Measurements from ENCODE around the gene PDE6D.

Gene PDE6D

GRCh38 chr2:231696004-231696367 is 85.1 kb downstream of the PDE6D start:
- Histone ChIP-seq H3K9me3 (ENCODE audit: insufficient read depth, low read length) (no peaks in the 10 kb centered on the region), H3K27me3 (ENCODE audit: low read depth, low read length) (no peaks in the 10 kb centered on the region), H3K27ac (ENCODE audit: low read length) (no peak overlapping the region), H3K36me3 (replicated peaks; ENCODE audit: low read depth, low read length) (no peaks in the 10 kb centered on the region), H3K4me1 (ENCODE audit: low read length) (peaks cover 5% of the 10 kb centered on the region; the same call in 1 of the 2 replicates), H3K4me3 (ENCODE audit: low read length) (no peak overlapping the region), H3K9ac (ENCODE audit: low read length) (no peak overlapping the region), H3K4me2 (ENCODE audit: low read length) (no peak overlapping the region), H2AFZ (ENCODE audit: low read depth, low read length) (no peak overlapping the region), H3K79me2 (ENCODE audit: low read length) (no peaks in the 10 kb centered on the region), H4K20me1 (ENCODE audit: insufficient read depth, low read length) (no peaks in the 10 kb centered on the region)
- TF ChIP-seq EZH2phosphoT487 (IDR thresholded peaks at IDR 0.05; ENCODE audit: low read depth): no peak
- no peak for TF ChIP-seq CTCF (IDR thresholded peaks at IDR 0.05; ENCODE audit: low read depth, low read length)

- H3K4me1 ChIP-seq (ENCODE audit: low read length): peaks cover 5% of the 10 kb centered on the region; the same call in 1 of the 2 replicates
- H3K79me2 ChIP-seq (ENCODE audit: low read length): no peaks in the 10 kb centered on the region
- no peaks in the 10 kb centered on the region for H3K27me3 ChIP-seq (ENCODE audit: low read depth, low read length)
- H3K9ac ChIP-seq (ENCODE audit: low read length): no peak overlapping the region
- no peak overlapping the region for H3K4me3 ChIP-seq (ENCODE audit: low read length)
- H3K4me2 ChIP-seq (ENCODE audit: low read length): no peak overlapping the region
- no peak overlapping the region for H3K27ac ChIP-seq (ENCODE audit: low read length)
- no peaks in the 10 kb centered on the region for H3K9me3 ChIP-seq (ENCODE audit: insufficient read depth, low read length)
- no peak overlapping the region for H2AFZ ChIP-seq (ENCODE audit: low read depth, low read length)
- TF ChIP-seq EZH2phosphoT487 (IDR thresholded peaks at IDR 0.05; ENCODE audit: low read depth): no peak
- no peak for TF ChIP-seq CTCF (IDR thresholded peaks at IDR 0.05; ENCODE audit: low read depth, low read length)
- H3K36me3 ChIP-seq (replicated peaks; ENCODE audit: low read depth, low read length): no peaks in the 10 kb centered on the region
- H4K20me1 ChIP-seq (ENCODE audit: insufficient read depth, low read length): no peaks in the 10 kb centered on the region
Observed at GRCh38 chr2:231693956-231694355, 87.1 kb downstream of the PDE6D start.

DNA sequence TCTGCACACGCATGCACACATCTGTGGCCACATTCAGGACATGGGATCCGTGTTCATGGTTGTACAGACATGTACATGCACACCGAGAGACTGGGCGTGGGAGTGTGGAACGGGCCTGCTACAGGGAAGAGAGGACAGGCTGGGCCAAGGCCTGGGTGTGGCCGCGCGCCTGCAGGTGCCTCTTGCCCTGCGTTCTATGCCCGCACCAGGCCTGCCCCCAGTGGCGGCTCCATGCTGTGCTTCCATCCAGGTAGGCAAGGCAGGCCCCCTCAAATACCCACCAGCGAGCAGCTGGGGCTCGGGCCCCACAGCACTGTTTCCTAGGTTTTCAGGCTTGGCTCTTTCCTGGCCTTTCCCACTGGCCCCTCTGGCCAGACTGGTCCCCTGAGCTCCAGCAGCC is 88.2 kb downstream of the PDE6D start:
- Histone ChIP-seq H3K79me2 (ENCODE audit: low read length) (no peaks in the 10 kb centered on the region), H3K36me3 (replicated peaks; ENCODE audit: low read depth, low read length) (no peaks in the 10 kb centered on the region), H3K4me3 (ENCODE audit: low read length) (no peak overlapping the region), H2AFZ (ENCODE audit: low read depth, low read length) (no peak overlapping the region), H3K4me1 (ENCODE audit: low read length) (peaks cover 8% of the 10 kb centered on the region), H3K9me3 (ENCODE audit: insufficient read depth, low read length) (no peaks in the 10 kb centered on the region), H3K9ac (ENCODE audit: low read length) (no peak overlapping the region), H3K27me3 (ENCODE audit: low read depth, low read length) (no peaks in the 10 kb centered on the region), H4K20me1 (ENCODE audit: insufficient read depth, low read length) (no peaks in the 10 kb centered on the region), H3K4me2 (ENCODE audit: low read length) (no peak overlapping the region), H3K27ac (ENCODE audit: low read length) (no peak overlapping the region)
- TF ChIP-seq CTCF (IDR thresholded peaks at IDR 0.05; ENCODE audit: low read depth, low read length) (no peak), EZH2phosphoT487 (IDR thresholded peaks at IDR 0.05; ENCODE audit: low read depth) (no peak)

GRCh38 chr2:231691251-231691772 is 89.8 kb downstream of the PDE6D start:
- TF ChIP-seq CTCF (IDR thresholded peaks at IDR 0.05; ENCODE audit: low read depth, low read length) (no peak), EZH2phosphoT487 (IDR thresholded peaks at IDR 0.05; ENCODE audit: low read depth) (no peak)
- Histone ChIP-seq H3K4me2 (ENCODE audit: low read length) (peak overlapping the region; percentile 37), H2AFZ (ENCODE audit: low read depth, low read length) (no peak overlapping the region)

More at GRCh38 chr2:231691251-231691772, 89.8 kb downstream of the PDE6D start:
- Histone ChIP-seq H3K9me3 (ENCODE audit: insufficient read depth, low read length) (no peaks in the 10 kb centered on the region), H3K4me1 (ENCODE audit: low read length) (peaks cover 22% of the 10 kb centered on the region), H3K27me3 (ENCODE audit: low read depth, low read length) (no peaks in the 10 kb centered on the region), H4K20me1 (ENCODE audit: insufficient read depth, low read length) (no peaks in the 10 kb centered on the region), H3K27ac (ENCODE audit: low read length) (no peak overlapping the region), H3K36me3 (replicated peaks; ENCODE audit: low read depth, low read length) (no peaks in the 10 kb centered on the region), H3K9ac (ENCODE audit: low read length) (no peak overlapping the region), H3K4me3 (ENCODE audit: low read length) (no peak overlapping the region), H3K79me2 (ENCODE audit: low read length) (peaks cover 4% of the 10 kb centered on the region; the same call in 1 of the 2 replicates)

All from OCI-LY3 (cell line).